HG02763 (cell line): ENCODE measurements around the gene VPS13D.
"Not testable (repeated sequence)": the region's sequence is repeated elsewhere in the genome, so short reads cannot be mapped to it uniquely, and the experiment has no call there.

Experiments used
- ATAC-seq: cut with Tn5 transposase; IDR thresholded peaks from one replicate; pipeline ENCODE4 v1.9.1; 2021; ENCODE audit warnings: mild to moderate bottlenecking, moderate library complexity; ENCODE audit not compliant: unreplicated experiment

The VPS13D gene

DNA sequence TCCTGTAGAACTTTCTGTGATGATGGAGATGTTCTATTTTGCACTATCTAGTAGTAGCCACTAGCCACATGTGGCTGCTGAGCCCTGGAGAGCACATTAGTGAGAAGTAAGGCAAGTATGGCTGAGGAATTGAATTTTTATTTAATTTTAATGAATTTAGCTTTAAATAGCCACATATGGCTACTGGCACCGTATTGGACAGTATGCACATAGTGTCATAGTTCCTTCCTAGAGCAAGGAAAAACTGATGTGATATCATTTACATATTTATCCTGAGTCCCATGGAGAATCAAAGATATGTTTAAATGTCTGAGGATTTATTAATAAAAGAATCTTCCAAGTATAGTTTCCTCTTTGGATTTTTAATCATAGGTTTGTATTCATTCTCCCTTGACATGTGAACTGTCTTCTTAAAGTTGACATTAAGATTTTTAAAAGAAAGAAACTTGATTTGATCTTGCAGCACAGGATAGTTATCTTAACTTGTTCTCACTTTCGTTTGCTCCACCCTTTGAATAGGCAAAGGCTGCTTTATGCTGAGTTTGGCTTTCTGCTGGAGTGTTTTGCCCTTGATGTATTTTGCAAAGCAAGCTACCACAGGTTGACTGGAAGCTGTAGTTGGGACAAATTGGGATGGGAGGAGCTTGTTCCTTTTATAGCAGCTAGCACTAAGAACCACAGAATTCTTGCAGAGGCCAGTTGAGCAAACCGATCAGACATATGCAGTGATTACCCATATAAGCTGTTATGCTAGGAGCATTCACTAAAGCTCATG, 129.7 kb downstream of the VPS13D start:
- no peak for ATAC-seq

DNA sequence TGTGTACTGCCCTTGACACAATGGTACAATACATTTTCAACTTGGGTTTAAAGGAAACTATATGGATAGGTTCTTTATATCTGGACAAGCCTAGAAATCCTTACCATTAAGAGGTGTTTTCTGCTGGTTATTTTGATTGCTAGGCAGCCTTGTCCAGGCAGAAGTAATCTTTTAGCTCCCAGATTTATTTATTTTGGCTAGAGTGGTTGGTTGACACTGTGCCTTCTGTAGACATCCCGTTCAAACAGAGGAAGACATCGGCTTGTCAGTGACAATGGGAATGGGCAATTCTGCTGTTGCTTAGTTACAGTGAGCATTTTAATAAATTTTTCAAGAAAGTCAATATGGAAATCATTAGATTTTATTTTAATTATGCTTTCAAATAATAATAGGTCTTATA, 138.8 kb downstream of the VPS13D start:
- ATAC-seq: no peak

DNA sequence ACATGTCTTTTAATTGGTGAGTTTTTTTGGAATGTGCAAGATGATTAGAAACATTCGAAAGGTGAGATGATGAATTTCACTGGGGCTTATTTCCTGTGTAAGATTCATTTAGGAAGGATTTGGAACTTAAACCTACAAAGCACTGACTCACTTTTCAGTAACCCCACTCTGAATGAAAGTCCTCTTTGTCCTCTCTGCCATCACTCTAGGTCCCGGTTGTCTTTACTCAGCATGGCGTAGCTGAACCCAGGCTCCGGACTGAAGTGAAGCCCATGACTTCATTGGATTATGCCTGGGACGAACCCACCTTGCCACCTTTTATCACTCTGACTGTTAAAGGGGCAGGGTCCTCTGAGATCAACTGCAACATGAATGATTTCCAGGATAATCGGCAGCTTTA, 139.4 kb downstream of the VPS13D start:
- ATAC-seq: no peak

DNA sequence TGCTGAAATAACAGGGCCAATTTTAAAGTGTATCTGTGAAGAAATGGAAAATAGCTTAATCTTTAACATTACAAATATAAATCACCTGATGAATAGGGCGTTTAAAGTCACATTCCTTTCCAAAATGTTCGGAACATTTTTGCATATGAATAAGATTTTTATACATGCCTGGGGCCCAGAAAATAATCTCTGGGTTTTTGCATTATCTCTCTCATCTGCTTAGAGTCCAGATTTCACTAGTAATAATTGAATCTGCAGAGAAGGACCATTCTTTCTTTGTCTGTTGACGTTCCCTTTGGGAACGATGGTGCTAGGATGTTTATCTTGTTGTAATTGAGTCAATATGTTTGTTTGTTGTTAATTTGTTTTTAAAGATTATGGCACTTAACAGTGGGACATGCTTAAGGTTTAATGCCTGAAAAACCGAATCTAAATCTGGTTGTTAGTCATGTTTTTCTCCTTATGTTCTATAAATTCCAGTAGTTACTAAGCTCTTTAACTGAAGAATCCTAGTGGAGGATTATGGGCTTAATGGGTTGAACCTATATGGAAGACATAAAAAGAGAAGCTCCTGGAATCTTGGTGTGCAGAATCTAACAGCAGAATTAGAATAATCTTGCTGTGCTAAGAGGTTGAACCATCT, 140.6 kb downstream of the VPS13D start:
- no peak for ATAC-seq

DNA sequence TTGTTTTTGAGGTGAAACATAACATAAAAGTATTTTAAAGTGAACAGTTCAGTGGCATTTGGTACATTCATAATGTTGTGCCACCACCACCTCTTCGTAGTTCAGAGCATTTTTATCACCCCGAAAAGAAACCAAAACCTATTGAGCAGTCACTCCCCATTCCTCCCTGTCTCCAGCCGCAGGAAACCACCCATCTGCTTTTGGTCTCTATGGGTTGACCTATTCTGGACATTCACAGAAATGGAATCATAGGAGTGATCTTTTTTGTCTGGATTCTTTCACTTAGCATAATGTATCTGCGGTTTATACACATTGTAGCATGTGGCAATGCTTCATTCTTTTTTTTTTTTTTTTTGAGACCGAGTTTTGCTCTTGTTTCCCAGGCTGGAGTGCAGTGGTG, 141.2 kb downstream of the VPS13D start:
- ATAC-seq: no peak

DNA sequence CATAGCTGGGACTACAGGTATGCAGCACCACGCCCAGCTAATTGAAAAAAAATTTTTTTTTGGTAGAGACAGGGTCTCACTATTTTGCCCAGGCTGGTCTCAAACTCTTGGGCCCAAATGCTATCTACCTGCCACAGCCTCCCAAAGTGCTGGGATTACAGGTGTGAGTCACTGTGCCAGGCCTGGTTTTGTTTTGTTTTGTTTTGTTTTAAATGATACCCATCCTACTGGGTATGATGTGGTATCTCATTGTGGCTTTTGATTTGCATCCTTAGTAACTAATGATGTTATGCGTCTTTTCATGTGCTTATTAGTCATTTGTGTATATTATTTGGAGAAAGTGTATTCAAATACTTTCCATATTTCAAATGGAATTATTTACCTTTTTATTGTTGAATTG, 142.3 kb downstream of the VPS13D start:
- ATAC-seq: no peak

DNA sequence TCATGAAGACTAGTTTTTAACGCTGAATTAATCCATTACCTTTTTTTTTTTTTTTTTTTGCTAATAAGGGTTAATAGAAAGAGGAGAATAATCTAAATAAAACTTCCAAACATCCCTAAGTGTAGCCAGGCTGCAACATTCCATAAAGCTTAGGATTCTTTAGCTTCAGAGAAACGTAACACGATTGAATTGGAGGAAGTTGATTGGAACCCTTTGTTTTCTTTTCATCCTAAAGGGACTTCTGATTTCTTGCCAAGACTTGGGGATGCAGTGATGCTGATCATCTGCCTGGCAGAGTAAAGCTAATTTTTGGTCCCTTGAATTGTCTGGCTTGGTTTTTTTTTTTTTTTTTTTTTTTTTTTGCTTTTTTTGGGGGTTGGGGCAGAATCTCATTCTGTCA, 142.9 kb downstream of the VPS13D start:
- ATAC-seq: no peak

DNA sequence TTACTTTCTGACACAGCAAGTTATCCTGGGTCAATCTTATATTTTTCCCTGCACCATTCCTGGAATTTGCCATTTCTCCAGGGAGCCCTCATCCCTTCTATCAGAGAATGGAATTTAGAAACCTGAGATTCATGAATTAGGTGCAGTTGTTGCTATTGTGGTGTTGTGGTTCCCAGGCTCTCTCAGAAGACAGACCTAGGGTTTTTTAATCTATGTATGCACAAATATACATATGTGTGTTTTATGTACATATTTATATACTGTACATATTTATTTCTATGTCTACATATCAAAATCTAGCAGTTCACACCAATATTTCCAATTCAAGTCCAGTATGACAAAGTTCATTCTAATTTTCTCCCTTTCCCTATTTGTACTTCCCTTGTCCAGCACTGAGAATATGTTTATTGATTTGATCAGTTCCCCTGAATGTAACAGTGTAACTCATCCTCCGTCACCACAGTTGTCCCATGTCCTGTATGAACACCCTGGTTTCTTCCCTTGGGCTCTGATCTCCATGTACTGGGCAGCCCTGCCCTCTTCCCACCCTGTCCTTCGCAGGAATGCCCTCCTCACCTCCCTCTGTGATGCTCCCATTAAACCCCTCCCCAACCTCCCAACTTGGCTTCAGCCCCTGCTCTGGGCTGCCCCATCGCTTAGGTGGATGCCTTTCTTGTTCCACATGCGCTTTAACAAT, 145.5 kb downstream of the VPS13D start:
- ATAC-seq: no peak

DNA sequence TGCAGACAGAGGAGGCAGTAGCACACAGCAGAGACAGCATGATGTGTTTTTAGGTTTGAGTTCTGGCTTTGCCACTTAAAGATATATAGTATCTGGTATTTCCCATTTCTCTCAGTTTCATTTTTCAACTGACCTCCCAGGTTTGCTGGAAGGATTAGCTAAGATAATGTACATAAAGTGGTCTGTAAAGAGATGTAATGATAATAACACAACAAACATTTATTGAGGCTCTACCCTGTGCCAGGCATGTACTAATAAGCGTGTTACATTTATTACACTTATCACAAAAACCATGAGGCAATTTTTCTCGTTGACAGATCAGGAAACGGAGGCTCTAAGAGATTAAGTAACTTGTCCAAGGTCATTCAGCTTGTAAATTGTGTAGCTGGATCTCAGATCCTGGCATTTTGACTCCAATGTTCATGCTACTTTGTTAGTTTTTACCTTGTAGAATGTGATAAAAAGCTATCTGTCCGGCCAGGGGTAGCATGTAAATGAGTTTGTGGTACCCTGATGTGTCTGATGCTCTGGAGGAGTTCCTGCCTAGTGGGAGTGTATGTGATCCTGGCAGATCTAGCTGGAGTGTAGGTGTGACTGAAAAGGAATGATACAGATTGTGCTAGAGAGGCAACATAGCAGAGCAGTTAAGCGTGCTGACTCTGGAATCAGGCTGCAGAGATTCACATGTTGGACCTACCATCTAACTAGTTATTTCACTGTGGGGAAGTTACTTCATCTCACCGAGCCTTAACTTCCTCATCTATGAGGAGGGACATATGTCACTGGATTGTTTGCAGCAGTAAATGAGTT, 146.6 kb downstream of the VPS13D start:
- no peak for ATAC-seq

DNA sequence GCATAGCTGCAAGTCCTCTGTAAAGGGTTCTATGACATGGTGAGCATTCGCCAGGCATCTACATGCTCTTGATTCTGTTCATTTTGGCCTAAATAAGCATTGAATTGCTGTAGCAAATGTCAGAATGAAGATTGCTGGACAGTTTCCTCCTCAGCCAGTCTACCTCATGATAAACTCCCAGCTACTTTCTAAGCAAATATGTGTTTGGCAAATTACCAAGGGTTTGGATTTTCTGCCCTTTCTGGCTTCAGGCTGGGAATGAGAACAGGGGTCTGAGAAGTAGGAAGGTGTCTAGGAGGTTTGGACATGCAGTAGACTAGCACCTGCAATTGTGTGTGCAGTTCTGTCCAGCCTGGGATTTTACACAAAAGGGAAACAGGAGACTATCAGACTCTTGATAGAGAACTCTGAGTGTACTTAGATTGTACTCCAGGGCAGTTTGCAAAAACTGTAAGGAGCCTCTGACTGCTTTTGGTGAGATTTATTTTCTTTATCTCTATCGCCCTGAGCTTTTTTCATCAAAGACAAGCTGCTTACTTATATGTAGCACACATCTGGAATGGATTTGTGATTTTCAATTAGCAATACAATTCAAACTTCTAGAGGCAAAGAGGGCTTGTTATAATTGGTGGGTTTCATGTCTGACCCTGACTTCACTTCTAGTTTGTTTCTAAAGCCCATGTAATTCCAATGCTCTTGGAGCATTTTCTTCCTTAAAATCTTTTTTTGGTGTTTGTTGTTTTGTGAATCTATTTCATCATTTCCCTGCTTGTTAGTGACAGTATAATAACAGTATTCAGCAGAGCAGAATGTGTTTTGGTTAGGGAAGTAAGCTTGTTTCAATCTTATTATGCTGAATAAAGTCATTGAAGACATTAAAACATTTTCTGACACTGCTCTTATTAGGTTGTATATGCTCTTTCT, 150.8 kb downstream of the VPS13D start:
- ATAC-seq: no peak

DNA sequence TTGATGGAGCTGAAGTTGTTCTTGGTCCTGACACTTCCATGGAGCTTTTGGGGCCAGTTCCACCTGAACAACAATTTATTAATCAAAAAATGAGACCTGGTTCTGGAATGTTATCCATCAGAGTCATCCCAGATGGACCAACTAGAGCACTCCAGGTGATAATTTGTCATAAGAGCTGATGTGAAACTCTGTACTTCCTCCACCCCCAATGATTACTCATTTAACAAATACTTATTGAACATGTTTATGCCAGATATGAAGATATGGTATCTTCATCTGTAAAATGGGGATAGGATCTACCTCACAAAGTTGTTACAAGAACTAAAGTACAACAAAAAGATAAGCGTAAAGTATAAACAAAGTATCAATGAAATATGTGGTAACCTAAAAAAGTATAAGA, 153.2 kb downstream of the VPS13D start:
- ATAC-seq: no peak

DNA sequence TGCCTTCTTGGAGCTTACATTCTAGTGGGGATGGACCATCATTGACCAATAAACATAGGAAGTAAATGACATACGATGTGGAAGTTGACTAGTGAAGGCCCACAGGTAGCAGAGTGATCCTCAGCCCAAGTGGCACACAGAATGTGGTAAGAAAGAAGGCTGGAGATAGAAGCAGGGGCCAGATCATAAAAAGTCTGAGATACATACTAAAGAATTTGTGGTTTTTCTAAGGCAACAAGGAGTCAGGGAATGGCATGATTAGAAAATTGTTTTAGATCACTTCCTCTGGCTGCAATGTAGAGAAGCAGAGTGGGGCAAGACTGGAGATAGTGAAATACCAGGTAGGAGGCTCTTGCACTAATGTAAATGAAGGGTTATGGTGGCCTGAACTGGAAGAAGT, 154.0 kb downstream of the VPS13D start:
- no peak for ATAC-seq

DNA sequence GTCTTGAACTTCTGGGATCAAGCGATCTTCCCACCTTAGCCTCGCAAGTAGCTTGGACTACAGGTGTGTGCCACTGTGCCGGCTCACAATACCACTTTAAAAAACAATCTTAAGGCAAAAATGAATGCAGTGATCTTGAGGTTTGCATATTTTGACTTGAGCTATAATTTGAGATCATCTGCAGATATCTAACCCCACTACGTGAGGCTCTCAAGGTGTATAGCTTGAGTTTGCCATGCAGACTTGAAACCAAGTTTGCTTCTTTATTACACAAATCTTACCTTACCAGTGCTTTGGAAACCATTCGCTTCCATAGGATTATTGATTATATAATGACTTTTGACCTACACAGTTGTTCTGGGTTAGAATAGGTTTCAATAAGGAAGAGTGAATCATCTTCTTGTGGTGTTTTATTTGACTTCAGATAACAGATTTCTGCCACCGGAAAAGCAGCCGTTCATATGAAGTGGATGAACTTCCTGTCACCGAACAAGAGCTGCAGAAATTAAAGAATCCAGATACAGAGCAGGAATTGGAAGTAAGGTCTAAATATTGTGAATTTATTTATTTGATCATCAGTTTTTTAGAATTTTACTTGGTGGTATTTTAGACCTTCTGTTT, 155.1 kb downstream of the VPS13D start:
- ATAC-seq: no peak

DNA sequence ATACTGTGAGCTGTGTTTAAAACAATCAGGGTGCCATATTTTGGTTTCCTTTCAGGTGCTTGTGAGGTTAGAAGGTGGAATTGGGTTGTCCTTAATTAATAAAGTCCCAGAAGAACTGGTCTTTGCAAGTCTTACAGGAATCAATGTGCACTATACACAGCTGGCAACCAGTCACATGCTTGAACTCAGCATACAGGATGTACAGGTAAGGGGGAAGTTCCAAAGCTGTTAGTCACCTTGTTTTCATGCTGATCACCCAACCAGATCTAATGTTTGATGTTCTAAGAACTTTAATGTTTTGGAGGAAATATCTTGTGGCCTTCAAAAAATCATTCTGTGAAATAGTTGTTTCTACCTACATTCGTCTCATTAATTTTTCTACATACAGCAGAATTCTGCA, 156.3 kb downstream of the VPS13D start:
- no peak for ATAC-seq

DNA sequence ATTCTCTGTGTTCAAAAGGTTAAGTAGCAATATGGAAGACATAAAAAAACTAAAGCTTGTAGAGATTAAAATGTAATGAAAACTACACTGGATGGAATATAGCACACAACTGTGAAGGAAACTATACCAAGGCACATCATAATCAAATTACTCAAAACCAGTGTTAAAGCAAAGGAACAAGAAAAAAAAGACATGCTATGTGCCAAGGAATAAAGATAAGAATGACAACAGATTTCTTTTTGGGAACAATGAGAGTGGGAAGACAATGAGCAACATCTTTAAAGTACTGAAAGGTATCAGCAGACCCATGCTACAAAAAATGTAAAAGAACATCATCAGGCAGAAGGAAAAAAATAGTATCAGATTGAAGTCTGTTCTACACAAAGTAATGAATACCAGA, 157.8 kb downstream of the VPS13D start:
- ATAC-seq: no peak

DNA sequence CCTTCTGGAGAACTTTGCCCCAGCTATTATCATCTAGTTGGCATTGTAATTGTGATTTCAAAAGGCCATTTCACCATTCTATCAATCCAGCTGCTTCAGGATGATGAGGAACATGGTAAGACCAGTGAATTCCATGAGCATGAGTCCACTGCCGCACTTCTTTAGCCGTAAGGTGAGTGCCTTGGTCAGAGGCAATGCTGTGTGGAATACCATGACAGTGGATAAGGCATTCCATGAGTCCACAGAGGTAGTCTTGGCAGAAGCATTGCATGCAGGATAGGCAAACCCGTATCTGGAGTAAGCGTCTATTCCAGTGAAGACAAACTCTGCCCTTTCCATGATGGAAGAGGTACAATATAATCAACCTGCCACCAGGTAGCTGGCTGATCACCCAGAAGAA, 160.5 kb downstream of the VPS13D start:
- ATAC-seq: not testable (repeated sequence)

DNA sequence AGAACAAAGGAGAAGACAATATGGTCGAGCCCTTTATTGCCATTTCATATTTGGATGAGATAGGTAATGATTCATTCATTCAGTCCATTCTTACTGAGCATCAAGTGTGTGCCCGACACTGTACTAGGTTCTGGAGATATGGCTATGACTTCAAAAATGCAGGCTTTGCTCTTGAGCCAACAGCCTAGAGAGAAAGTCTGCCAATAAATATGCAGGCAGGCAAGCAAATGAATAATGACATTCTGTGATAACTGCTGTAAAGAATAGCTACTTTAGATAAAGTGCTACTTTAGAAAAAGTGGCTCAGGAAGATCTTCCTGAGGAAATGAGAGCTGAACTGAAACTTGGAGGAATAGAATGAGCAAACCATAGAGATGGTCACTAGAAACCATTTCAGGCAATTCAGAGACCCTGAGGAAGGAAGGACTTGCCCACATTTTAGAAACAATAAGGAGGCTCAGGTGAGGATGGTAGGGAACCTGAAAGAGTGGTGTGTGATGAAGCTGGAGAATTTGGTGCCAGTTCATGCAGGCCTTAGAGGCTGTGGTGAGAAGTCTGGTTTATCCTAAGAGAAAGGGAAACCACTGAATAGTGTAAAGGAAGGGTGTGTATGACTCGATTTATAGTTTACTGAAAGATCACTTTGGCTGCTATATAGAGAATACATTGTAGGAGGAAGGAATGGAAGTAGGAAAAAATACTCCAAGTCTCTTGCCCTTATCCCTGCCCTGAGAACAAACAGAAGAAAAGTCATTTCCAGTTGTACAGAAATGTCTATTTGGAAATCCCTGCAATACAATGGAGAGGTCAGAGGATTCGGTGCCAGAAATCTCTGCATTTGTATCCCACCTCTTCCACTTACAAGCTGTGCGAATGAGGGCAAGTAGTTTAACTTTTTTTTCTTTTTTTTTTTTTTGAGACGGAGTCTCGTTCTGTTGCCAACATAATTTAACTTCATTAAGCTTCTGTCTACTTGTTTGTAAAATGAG, 167.9 kb downstream of the VPS13D start:
- no peak for ATAC-seq

DNA sequence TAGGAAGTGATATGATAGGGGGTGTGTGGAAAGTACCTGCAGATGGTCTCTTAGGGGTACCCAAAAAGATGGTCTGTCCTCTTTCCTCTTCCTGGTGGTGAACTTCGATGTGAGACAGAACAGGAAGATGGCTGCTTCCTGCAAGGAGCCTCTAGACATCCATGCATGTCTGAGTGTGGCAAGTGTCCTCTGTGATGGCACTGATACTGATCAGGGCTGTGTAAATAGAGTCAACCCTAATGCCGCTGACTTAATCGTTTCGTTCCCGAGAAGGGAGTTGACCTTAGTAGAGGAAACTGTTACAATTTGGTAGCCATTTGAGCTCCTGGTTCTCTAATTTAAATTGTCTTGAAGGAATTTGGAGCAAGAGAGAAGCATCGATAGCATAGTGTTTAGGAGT, 168.6 kb downstream of the VPS13D start:
- ATAC-seq: no peak
